Loucy (cell line): Measurements from ENCODE around the gene APOL4.

ENCODE experiments used
- EZH2phosphoT487 ChIP-seq: fragments of 200-600 bp; IDR thresholded peaks from 2 replicates; pipeline ENCODE4 v1.6.1; 2018; ENCODE audit warnings: antibody characterized with exemption, mild to moderate bottlenecking, moderate library complexity, borderline replicate concordance
- TF ChIP-seq, protein P1 (sequence below): fragments of 200-600 bp; sonication (generic); conservative IDR thresholded peaks from 2 replicates; pipeline ENCODE4 v1.5.1; 2014; ENCODE audit warnings: mild to moderate bottlenecking, antibody characterized with exemption, low read length

DNA sequence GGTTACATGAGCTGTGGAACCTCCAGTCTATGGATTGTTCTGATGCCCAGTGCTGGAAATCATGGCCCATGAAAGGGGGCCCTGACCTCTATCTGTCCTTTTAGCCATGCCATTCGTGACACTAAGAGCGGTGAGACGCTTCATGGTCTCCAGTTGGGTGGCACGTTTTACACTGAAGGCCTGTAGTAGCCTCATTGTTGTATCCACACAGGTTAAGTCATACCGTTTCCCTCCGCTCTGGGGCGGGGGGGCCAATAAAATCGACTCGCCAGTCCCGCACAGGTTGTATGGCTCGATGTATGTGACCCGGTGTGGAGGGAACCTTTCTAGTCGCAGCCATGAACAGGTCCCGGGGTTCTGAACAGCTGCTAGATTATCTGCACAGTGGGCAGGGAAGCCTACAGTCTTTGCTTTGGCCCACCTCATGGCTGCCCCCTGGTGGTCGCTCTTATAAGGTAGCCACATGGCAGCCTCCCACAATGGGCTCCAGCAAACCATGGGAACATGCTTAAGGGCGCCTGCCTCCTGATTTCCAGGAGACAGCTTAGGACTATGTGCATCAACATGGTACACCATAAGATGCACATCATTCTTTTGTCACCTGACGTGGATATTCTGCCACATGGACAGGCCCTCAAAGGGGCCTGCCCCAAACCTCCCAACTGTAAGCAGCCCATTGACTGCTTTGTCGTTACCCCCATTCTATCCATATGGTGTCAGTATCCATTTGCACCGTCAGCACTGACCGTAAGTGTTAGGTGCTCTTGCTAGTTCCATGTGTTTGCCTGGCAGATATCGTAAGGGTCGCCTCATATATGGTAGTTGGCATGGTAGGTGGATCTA lies 21.4 kb downstream of the APOL4 start:
- TF ChIP-seq, protein P1, sequence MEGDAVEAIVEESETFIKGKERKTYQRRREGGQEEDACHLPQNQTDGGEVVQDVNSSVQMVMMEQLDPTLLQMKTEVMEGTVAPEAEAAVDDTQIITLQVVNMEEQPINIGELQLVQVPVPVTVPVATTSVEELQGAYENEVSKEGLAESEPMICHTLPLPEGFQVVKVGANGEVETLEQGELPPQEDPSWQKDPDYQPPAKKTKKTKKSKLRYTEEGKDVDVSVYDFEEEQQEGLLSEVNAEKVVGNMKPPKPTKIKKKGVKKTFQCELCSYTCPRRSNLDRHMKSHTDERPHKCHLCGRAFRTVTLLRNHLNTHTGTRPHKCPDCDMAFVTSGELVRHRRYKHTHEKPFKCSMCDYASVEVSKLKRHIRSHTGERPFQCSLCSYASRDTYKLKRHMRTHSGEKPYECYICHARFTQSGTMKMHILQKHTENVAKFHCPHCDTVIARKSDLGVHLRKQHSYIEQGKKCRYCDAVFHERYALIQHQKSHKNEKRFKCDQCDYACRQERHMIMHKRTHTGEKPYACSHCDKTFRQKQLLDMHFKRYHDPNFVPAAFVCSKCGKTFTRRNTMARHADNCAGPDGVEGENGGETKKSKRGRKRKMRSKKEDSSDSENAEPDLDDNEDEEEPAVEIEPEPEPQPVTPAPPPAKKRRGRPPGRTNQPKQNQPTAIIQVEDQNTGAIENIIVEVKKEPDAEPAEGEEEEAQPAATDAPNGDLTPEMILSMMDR = peak; percentile 86
- TF ChIP-seq EZH2phosphoT487 = no peak
